HG02943 (cell line): Measurements from ENCODE around the gene AAGAB.
"Not testable (repeated sequence)": the region's sequence is repeated elsewhere in the genome, so short reads cannot be mapped to it uniquely, and the experiment has no call there.

ENCODE experiments used
- ATAC-seq: cut with Tn5 transposase; IDR thresholded peaks from one replicate; pipeline ENCODE4 v1.9.1; 2021; ENCODE audit warnings: mild to moderate bottlenecking, low read depth, moderate library complexity; ENCODE audit not compliant: unreplicated experiment

Gene AAGAB

DNA sequence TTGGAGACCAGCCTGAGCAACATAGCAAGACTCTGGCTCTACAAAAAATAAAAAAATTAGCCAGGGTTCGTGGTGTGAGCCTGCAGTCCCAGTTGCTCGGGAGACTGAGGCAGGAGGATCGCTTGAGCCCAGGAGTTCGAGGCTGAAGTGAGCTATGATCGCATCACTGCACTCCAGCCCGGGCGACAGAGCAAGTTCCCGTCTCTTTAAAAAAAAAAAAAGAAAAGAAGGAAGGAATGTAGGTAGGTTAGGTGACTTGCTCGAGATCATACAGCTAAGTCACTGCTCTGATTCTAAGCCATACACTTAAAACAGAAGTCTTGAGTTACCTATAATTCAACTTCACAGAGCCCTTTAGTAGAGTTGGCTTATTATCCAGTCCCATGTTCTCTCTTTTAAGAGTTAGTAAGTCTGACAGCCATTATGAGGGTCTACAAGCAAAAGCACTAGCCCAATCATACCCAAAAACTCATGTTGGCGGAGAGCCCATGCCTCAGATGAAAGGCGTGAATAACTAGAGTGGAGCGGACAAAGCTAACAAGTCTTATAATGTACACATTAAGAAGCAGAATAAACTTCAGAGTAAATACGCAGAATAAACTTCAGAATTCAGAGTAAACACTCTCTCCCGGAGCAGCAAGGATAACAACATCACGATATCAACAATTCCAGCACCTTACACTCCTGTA lies 768 bp downstream of the AAGAB start:
- ATAC-seq = no peak

DNA sequence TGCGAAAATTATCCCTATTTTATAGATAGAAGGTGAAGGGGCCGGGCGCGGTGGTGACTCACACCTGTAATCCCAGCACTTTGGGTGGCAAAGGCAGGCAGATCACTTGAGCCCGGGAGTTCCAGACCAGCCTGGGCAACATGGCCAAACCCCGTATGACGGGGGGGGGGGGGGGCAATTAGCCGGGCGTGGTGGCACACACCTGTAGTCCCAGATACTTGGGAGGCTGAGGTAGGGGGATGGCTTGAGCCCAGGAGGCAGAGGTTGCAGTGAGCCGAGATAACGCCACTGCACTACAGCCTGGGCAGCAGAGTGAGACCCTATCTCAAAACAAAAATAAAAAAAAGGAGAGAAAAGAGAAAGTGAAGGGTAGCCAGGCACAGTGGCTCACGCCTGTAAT lies 1.4 kb downstream of the AAGAB start:
- ATAC-seq = no peak

DNA sequence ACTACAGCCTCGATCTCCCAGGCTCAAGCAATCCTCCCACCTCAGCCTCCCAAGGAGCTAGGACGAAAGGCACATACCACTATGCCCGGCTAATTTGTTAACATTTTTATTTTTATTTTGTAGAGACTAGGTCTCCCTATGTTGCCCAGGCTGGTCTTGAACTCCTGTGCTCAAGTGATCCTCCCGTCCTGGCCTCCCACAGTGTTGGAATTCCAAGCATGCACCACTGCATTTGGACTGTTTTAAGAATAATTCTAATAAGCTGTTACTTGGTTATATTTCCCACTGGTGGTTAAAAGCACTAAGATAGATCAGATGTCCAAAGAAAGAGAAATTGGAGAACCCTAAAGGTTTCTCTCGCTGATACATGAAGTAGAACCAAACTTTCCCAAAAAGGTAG lies 3.1 kb downstream of the AAGAB start:
- no peak for ATAC-seq

DNA sequence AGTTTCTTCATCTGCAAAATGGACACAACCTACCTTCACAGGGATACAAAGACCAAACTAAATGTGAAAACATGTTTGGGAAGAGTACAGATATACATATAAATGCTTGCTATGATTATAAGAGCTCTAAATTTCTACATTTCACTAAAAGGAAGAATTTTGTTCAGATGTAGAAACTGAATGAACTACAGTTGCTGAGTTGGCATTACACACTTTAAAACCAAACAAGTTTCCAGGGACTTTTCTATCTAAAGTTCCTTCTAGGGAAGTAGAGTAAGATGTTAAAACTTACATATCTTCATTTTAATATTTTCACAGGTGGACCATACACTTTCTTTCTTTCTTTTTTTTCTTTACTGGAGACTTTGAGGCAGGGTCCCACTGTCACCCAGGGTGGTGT lies 4.6 kb downstream of the AAGAB start:
- no peak for ATAC-seq

DNA sequence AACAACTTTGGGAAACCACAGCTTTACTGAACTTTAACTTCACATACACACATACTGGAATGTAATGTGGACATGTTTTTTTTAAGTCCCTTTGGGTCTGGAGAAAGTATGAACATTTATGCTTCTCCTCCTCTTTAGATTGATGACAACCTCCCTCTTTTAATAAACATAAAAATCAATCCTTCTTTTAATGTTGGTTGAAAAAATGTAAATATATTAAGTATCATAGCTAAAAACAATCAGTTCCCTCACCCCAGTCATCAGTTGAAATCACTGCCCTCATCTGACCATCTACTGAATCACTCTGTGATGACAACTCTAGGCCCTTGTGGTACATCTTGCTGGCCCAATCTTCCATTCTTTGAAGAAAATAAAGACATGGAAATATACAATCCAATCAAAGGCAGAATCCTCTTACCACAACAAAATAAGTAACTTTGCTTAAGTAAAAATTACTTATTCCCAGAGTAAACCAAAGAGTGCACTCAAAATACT lies 6.4 kb downstream of the AAGAB start:
- ATAC-seq = no peak

DNA sequence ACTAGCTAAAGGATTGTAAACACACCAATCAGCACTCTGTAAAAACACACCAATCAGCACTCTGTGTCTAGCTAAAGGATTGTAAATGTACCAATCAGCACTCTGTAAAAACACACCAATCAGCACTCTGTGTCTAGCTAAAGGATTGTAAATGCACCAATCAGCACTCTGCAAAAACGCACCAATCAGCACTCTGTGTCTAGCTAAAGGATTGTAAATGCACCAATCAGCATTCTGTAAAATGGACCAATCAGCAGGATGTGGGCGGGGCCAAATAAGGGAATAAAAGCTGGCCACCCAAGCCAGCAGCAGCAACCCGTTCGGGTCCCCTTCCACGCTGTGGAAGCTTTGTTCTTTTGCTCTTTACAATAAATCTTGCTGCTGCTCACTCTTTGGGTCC lies 7.9 kb downstream of the AAGAB start:
- not testable (repeated sequence) for ATAC-seq

DNA sequence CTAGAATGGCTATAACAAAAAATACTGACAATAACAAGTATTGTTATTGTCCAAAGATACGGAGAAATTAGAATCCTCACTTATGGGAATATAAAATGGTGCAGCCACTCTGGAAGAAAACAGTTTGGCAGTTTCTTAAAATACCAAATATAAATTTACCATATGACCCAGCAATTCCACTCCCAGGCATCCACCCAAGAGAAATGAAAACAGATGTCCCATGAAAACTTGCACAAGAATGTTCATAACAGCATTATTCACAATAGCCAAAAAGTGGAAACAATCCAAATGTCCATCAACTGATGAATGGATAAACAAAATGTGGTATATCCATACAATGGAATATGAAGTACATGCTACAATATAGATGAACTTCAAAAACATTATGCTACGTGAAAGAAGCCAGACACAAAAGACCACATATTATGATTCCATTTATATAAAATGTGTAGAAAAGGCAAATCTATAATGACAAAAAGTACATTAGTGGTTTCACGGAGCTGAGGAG lies 9.4 kb downstream of the AAGAB start:
- ATAC-seq = no peak

DNA sequence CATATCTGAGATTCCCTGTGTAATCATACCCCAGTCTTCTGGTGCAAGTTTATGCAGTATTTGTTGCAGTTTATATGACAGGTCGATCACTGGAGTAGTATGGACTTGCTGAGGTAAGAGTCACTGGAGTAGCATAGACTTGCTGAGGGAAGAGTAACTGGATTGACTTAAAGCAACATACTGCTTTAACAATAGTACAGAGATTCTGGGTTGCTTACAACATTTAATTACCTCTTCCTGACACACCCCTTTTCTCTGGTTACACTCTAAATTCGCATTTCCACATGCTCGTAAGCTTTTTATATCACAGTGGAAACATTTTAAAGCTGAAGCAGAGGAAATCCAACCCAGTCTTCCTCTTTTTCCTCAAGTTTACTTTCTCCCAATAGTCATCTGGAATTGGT lies 11.8 kb downstream of the AAGAB start:
- no peak for ATAC-seq

DNA sequence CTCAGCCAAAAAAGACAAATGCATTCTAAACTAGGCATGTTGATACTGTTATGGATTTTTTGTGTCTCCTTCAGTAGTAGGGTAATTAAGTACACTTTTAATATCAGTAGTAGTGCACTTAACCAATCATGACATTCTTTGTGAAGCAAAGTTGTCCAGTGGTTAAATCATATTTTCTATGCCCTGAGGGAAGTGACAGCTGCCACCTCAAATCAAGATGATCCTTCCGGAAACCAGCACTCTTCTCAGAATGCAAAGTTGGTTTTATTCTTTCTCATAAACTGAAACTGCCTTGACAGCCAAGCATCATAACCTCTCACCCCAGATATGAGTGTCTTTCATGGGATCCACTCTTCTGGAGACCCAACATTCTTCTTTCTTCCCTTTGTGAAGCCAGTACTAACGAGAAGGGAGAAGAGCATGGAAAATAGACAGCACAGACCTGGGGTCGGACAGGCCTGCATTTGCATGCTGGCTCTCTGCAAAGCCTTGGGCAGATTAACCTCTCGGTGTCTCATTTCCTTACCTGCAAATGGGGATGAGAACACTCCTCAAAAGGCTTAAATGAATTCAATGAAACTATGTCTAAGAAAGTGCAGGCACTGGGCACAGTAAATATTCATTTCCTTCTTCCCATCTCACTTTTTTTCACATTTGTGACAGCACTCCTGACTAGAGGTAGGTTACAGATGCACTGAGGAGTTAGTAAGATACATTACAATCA lies 13.2 kb downstream of the AAGAB start:
- ATAC-seq = no peak

DNA sequence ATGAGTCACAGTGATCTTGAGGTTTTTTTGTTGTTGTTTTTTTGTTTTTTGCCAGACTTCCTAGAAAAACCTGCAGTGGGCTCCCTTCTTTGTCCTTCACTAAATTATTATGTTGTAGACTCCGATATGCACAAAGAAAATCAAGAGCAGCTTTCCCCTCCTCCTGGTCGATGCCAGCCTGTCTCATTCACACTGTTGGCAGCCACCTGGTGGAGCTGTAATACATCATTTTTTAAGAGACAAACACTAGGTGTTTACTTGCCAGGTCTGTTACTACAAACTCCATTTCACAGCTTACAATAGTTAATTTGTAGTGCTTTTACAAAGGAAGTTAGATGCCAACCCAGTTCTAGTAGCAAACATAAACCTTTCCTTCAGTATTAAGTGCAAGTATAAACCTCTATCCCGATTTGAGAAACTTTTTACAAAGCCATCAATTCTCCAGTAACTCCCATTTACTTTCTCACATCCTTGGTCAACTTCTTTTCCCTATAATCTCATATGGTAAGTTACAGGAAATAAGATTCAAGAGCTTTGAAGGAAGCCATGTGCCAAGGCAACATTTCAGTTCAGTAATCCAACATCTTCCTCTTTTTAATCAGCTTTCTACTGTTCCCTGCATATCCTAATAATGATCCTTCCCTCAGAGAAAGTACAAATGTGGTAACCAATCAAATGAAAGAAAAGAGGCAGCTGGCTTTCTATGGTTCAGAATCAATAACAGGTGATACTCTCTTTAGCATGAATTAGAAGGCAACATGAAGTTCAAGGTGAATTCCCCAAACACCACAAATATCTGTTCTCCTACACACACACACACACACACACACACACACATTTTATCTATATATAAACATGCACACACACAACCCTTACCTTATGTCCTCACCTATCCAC lies 14.0 kb downstream of the AAGAB start:
- ATAC-seq = no peak

DNA sequence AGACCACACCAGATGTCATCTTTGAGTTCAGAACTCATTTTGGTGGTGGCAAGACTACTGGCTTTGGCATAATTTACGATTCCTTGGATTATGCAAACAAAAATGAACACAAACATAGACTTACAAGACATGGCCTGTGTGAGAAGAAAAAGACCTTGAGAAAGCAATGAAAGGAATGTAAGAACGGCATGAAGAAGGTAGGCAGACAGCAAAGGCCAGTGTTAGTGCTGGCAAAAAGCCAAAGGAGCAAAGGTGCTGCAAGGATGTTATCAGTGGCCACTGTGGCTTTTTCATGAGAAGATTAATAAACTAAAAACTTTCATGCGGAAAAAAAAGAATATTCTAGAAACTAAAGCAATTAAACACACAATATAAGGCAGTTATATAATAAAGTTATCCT lies 21.9 kb downstream of the AAGAB start:
- no peak for ATAC-seq

DNA sequence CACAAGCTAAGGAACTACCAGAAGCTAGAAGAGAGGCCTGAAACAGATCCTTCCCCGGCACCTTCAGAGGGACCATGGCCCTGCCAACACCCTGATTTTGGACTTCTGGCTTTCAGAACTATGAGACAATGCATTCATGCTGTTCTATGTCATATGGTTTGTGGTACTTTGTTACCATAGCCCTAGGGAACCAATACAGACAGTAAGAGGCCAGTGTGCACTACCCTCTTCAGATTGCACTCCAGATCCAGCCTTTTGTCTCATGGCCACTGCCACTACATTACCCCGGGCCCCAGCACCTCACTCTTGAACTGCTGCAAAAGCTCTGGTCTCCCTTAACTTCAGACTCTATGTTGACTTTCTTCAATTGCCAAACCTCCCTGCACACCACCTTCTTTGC lies 24.0 kb downstream of the AAGAB start:
- no peak for ATAC-seq

DNA sequence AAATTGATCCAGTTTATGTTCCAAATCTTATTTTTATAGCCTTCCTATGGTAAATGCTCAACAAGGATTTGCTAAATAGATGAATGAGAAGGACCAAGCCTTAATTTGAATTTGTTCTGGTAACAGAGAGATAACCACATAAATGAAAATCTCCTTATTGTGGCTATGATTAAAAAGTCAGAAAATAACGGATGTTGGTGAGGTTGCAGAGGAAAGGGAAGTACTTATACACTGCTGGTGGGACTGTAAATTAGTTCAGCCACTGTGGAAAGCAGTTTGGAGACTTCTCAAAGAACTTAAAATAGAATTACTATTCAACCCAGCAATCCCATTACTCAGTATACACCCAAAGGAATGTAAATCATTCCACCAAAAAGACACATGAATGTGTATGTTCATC lies 26.2 kb downstream of the AAGAB start:
- ATAC-seq = no peak

DNA sequence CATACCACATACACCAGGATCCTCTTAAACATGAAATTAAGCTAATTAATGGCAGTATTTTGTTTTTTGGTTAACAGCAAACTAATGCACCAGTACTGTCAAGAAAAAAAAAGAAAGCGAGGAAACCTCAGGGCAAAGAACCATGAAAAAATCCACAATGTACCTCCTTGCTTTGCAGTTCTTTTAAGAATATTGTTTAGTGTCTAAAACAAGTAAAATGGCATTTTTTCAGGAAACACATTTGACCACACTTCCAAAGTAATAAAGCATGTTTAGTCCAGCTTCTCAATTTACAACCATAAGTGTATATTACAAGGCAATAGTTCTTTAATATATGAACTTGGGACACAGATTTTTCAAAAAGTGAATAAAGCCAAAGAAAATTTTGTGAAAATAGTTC lies 26.6 kb downstream of the AAGAB start:
- no peak for ATAC-seq

DNA sequence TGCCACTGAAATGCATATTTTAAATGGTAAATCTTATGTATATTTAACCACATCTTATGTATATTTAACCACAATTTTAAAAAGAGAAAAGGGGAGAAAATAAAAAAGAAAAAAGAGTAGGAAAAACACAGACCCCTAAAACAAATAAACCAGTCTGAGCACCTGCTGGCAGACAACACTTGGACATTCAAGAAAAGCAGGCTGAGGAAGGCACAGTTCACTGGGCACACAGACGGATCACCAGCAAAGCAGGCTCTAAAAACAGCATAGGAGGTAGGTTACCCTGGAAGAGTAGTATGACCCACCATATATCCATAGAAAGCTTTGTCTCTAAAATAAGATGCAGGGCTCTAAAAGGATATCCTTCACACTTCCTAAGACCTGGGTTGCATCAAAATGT lies 27.0 kb downstream of the AAGAB start:
- ATAC-seq = no peak

DNA sequence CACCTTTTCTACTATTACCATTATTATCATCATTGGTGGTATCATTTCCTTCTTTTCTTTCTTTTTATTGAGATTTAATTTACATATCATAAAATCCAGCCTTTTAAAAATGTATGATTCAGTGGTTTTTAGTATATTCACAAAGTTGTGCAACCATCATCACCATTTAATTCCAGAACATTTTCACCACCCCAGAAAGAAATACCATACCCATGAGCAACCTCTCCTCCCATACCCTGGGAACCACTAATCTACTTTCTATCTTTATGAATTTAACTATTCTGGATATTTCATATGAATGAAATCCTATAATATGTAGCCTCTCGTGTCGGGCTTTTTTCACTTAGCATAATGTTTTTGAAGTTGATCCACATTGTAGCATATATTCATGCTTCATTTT lies 29.1 kb downstream of the AAGAB start:
- ATAC-seq = no peak

DNA sequence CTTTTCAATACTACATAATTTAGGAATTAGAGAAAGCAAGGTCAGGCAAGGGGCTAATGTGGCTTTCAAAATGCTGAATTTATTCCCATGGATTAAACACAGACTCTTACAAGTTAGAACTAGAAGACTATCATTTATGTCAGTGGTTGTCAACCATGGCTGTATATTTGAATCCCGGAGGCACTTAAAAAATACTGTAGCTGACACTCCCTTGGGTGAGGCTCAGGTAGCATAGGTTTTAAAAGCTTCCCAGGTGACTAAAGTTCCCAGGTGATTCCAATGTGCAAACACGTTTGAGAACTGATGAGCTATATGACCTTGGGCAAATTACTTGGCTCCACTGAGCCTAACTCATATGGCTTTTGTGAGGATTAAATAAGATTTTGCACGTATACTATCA lies 29.6 kb downstream of the AAGAB start:
- no peak for ATAC-seq

DNA sequence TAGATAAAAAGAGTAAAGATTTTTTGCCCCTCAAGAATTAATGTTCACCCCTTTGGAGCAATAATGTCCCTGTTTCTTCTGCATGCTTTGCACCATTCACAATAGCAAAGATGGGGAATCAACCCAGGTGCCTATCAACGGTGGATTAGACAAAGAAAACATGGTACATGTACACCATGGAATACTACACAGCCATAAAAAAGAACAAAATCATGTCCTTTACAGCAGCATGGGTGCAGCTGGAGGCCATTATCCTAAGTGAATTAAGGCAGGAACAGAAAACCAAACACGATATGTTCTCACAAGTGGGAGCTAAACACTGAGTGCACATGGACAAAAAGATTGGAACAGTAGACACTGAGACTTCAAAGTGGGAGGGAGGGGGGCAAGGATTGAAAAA lies 35.2 kb downstream of the AAGAB start:
- no peak for ATAC-seq

DNA sequence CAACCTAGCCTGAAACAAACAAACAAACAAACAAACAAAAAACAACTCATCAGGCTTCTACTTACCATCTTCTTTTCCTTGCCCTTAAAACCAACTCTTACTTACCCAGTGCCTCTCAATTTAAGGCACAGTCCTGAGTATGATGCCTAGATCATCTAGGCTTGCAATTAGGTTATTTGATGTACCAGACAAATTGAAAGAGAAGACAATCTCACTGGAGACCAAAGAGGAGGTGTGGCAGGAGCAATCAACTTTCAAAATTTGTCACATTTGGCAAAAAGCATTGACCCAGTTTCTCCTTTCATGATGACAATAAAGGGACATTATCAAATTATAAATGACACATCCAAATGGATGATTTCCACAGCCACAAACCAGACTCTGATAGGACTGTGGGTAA lies 36.0 kb downstream of the AAGAB start:
- ATAC-seq = no peak

DNA sequence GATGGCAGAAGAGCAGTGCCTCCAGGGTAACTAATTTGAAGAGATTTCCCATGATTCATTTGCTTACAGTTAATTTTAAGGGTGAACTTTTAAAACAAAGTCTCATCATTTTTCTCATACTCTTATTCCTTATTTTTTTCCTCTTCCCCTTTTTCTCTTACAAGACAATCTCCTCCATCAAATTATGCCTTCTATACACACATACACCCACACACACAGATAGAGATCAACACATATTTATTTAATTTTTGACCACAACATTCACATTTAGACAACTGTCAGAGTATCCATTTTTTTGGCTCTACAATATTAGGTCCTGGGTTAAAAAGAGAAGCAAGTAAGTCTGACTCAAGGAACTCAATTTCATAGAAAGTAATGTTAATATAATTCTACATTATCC lies 37.6 kb downstream of the AAGAB start:
- ATAC-seq = no peak

DNA sequence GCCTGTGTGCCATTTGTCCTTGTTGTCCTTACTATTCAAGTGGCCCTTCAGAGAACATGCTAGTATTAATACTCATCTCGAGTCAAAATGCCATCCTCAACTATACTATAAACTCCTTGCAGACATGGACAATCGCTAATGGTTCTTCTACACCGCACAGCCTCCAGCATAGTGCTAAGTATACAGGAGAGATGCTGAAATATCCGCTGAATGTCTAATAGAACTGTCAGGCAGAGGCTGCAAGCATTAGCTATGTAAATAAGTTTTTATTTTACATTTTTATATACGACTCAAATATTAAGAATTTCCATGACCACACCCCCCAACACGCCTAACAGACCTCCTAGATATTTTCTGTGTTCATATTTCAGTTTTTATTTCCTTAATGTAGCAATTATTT lies 39.4 kb downstream of the AAGAB start:
- ATAC-seq = no peak
